ENCODE measurements around the gene PGBD1. TPM values are rescaled to one million over a fixed set of nuclear protein-coding genes. Genes with fewer than 3 reads are reported as not detected.
A peak's percentile ranks its signal among the peaks of the same experiment; 100 is the strongest.

PGBD1 gene
- total and polyA plus RNA-seq, 2 donors (not counting 1 experiment from before 2014, with no cell fraction given), result 0.55 to 2.4 TPM

DNA sequence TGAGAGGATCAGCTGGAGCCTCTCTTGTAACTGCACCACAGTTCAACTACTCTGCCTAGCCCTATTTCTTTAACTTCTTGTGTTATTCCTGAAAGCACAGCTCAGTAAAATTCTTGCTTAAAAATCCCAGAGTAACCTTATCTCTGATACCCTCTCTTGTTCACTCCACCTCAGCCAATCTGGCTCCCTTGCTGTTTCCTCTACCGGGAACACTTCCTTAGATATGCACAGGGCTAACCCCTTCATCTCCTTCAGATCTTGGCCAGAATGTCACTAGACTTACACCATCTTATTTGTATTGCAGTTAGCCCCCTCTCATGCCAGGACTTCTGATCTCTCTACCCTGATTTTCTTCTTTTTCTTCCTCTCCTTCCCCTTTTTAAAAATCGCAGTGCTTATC lies 65.7 kb downstream of the PGBD1 start:
- Histone ChIP-seq H3K9me3 (ENCODE audit: control extremely low read depth in 1 of 3, control insufficient read depth in 2 of 3, insufficient read depth in 1 of 3, low read length in 2 of 3) (no peaks in the 10 kb centered on the region), H4K20me1 (ENCODE audit: control insufficient read depth, insufficient read depth, low read length, poor library complexity, severe bottlenecking) (no peaks in the 10 kb centered on the region), H3K9ac (ENCODE audit: low read length) (no peak overlapping the region), H3K27ac (ENCODE audit: low read length in 2 of 2) (no peak overlapping the region), H2AFZ (ENCODE audit: insufficient read depth, low read depth, low read length, poor library complexity, severe bottlenecking) (no peak overlapping the region), H3K4me2 (replicated peaks; ENCODE audit: low read depth, low read length, poor library complexity, severe bottlenecking) (no peak overlapping the region), H3K4me3 (ENCODE audit: control extremely low read depth in 1 of 5, extremely low read depth in 1 of 5, insufficient read depth in 1 of 5, low read depth in 2 of 5, low read length in 4 of 5) (no peak overlapping the region), H3K36me3 (replicated peaks in 1 of 2; ENCODE audit: control extremely low read depth in 1 of 2, control insufficient read depth in 1 of 2, extremely low read depth in 1 of 2, insufficient read depth in 2 of 2, low read length in 1 of 2) (no peaks in the 10 kb centered on the region), H3K4me1 (ENCODE audit: control insufficient read depth in 2 of 2, insufficient read depth in 2 of 2, low read length in 2 of 2) (peaks cover 10 to 11% of the 10 kb centered on the region in 2 donors), H3K27me3 (replicated peaks in 1 of 4; ENCODE audit: control extremely low read depth in 1 of 4, control insufficient read depth in 3 of 4, insufficient read depth in 4 of 4, low read length in 3 of 4) (peaks cover 0 to 3% (median 0%) of the 10 kb centered on the region in 4 experiments), H3K79me2 (ENCODE audit: control insufficient read depth, insufficient read depth, low read length) (peaks cover 28% of the 10 kb centered on the region)
- Mint-ChIP-seq H3K4me3 (no peak overlapping the region), H3K27ac (no peak overlapping the region), H3K27me3 (peaks cover 21% of the 10 kb centered on the region), H3K4me1 (peaks cover 23% of the 10 kb centered on the region), H3K9me3 (ENCODE audit: insufficient read depth) (no peaks in the 10 kb centered on the region)
- TF ChIP-seq EZH2 (IDR thresholded peaks at IDR 0.05; ENCODE audit: borderline replicate concordance, insufficient read depth, low read depth, low read length, poor library complexity, severe bottlenecking), result no peak
- TF ChIP-seq, protein P1, sequence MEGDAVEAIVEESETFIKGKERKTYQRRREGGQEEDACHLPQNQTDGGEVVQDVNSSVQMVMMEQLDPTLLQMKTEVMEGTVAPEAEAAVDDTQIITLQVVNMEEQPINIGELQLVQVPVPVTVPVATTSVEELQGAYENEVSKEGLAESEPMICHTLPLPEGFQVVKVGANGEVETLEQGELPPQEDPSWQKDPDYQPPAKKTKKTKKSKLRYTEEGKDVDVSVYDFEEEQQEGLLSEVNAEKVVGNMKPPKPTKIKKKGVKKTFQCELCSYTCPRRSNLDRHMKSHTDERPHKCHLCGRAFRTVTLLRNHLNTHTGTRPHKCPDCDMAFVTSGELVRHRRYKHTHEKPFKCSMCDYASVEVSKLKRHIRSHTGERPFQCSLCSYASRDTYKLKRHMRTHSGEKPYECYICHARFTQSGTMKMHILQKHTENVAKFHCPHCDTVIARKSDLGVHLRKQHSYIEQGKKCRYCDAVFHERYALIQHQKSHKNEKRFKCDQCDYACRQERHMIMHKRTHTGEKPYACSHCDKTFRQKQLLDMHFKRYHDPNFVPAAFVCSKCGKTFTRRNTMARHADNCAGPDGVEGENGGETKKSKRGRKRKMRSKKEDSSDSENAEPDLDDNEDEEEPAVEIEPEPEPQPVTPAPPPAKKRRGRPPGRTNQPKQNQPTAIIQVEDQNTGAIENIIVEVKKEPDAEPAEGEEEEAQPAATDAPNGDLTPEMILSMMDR (IDR thresholded peaks at IDR 0.05), result no peak
- ATAC-seq (ENCODE audit: low read depth) (no peak), DNase-seq (no peak)
- ChIA-PET CTCF (interaction anchor here (2.1 kb wide), 1 partner anchor 35 kb away, joined by 6 read pairs; no protein-coding TSS in a partner anchor), POLR2A (no interaction called here)
- intact Hi-C loops (cut with micrococcal nuclease), result no loop called here
- WGBS (ENCODE audit: insufficient coverage), result 25% methylated on average over 1 of the region's 2 CpGs

DNA sequence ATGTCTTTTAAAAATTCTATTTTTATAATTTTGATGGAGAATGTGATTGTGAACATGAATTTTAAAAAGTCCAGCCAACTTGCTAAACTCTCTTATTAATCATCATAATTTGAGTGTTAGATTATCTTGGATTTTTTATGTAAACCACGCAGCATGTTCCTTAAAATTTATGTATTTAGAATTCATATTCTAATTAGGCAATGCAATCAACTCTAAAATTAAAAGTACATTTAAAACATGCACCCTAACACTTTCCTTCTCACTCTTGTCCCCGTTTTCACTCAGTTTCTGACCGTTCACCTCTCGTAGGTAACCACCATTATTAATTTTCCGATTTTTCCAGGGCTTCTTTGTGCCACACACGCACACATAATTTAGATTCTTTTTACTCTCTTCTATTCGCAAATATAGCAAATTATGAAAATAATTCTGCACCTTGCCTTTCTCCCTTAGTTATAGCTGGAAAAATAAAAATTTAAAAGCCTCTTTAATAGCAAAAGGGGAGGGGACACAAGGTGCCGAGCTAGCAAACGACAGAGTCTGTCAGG lies 68.0 kb downstream of the PGBD1 start:
- CTCF ChIA-PET, result interaction anchor here (0.6 to 1.1 kb wide), 3 partner anchors 34 to 245 kb away, joined by 3 to 6 read pairs (median 4); partner anchors contain the start of gene ZSCAN26
- intact Hi-C loops (cut with micrococcal nuclease), result loop anchor here (1.0 to 2.0 kb wide), 5 partner anchors 13 to 213 kb away; partner anchors contain the start of genes ZSCAN12, ZSCAN26 and ZSCAN31

More for the DNA sequence above, 68.0 kb downstream of the PGBD1 start:
- TF ChIP-seq, protein P1 (IDR thresholded peaks at IDR 0.05), result no peak
- TF ChIP-seq EZH2 (IDR thresholded peaks at IDR 0.05; ENCODE audit: borderline replicate concordance, insufficient read depth, low read depth, low read length, poor library complexity, severe bottlenecking), result no peak
- Histone ChIP-seq H3K4me1 (ENCODE audit: control insufficient read depth in 2 of 2, insufficient read depth in 2 of 2, low read length in 2 of 2) (peaks cover 10 to 11% of the 10 kb centered on the region in 2 donors), H3K9ac (ENCODE audit: low read length) (peak overlapping the region; percentile 69), H3K27ac (ENCODE audit: low read length in 2 of 2) (peak overlapping the region; percentile 26 to 58), H3K9me3 (ENCODE audit: control extremely low read depth in 1 of 3, control insufficient read depth in 2 of 3, insufficient read depth in 1 of 3, low read length in 2 of 3) (peaks cover 0 to 6% (median 0%) of the 10 kb centered on the region in 3 donors), H4K20me1 (ENCODE audit: control insufficient read depth, insufficient read depth, low read length, poor library complexity, severe bottlenecking) (no peaks in the 10 kb centered on the region), H2AFZ (ENCODE audit: insufficient read depth, low read depth, low read length, poor library complexity, severe bottlenecking) (peak overlapping the region; percentile 91), H3K4me2 (replicated peaks; ENCODE audit: low read depth, low read length, poor library complexity, severe bottlenecking) (peak overlapping the region; percentile 77), H3K27me3 (replicated peaks in 1 of 4; ENCODE audit: control extremely low read depth in 1 of 4, control insufficient read depth in 3 of 4, insufficient read depth in 4 of 4, low read length in 3 of 4) (peaks cover 0 to 3% (median 0%) of the 10 kb centered on the region in 4 experiments), H3K79me2 (ENCODE audit: control insufficient read depth, insufficient read depth, low read length) (peaks cover 49% of the 10 kb centered on the region), H3K4me3 (ENCODE audit: control extremely low read depth in 1 of 5, extremely low read depth in 1 of 5, insufficient read depth in 1 of 5, low read depth in 2 of 5, low read length in 4 of 5) (peak overlapping the region; percentile 59 to 88 (median 77)), H3K36me3 (replicated peaks in 1 of 2; ENCODE audit: control extremely low read depth in 1 of 2, control insufficient read depth in 1 of 2, extremely low read depth in 1 of 2, insufficient read depth in 2 of 2, low read length in 1 of 2) (no peaks in the 10 kb centered on the region)
- H3K4me3 Mint-ChIP-seq, result peak overlapping the region; percentile 92
- ATAC-seq (ENCODE audit: low read depth), result peak; percentile 12
- H3K27me3 Mint-ChIP-seq, result peaks cover 11% of the 10 kb centered on the region
- H3K9me3 Mint-ChIP-seq (ENCODE audit: insufficient read depth), result no peaks in the 10 kb centered on the region
- peak overlapping the region; percentile 83 for H3K27ac Mint-ChIP-seq
- no peak for DNase-seq
- POLR2A ChIA-PET, result interaction anchor here (0.9 to 1.3 kb wide), 2 partner anchors 14 to 34 kb away, joined by 4 to 7 read pairs; no protein-coding TSS in a partner anchor
- 0% methylated on average over 6 of the region's 9 CpGs for whole genome bisulfite sequencing (ENCODE audit: insufficient coverage)
- H3K4me1 Mint-ChIP-seq, result peaks cover 23% of the 10 kb centered on the region

Data from B cell (primary cell).